Measurements from ENCODE around the gene CWH43.
"Not testable (repeated sequence)": the region's sequence is repeated elsewhere in the genome, so short reads cannot be mapped to it uniquely, and the experiment has no call there.

DNA sequence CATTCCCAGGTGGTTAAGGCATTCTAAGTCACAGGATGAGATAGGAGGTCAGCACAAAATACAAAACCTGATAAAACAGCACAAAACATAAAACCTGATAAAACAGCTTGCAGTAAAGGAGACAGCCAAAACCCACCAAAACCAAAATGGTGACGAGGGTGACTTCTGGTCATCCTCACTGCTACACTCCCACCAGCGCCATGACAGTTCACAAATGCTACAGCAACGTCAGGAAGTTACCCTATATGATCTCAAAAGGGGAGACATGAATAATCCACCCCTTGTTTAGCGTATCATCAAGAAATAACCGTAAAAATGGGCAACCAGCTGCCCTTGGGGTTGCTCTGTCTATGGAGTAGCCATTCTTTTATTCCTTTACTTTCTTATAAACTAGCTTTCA is 28.7 kb upstream of the CWH43 start:
- TF ChIP-seq, protein P1, sequence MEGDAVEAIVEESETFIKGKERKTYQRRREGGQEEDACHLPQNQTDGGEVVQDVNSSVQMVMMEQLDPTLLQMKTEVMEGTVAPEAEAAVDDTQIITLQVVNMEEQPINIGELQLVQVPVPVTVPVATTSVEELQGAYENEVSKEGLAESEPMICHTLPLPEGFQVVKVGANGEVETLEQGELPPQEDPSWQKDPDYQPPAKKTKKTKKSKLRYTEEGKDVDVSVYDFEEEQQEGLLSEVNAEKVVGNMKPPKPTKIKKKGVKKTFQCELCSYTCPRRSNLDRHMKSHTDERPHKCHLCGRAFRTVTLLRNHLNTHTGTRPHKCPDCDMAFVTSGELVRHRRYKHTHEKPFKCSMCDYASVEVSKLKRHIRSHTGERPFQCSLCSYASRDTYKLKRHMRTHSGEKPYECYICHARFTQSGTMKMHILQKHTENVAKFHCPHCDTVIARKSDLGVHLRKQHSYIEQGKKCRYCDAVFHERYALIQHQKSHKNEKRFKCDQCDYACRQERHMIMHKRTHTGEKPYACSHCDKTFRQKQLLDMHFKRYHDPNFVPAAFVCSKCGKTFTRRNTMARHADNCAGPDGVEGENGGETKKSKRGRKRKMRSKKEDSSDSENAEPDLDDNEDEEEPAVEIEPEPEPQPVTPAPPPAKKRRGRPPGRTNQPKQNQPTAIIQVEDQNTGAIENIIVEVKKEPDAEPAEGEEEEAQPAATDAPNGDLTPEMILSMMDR (IDR thresholded peaks at IDR 0.05), result not testable (repeated sequence)
- not testable (repeated sequence) for TF ChIP-seq POLR2A (IDR thresholded peaks at IDR 0.05)
